SKM-1 (cell line): ENCODE results near the gene MRPL12.

Experiments used
- DNase-seq: peaks from one replicate; lab custom pipeline; 2025; ENCODE audit not compliant: unreplicated experiment; lab: John Stamatoyannopoulos, UW

The MRPL12 gene

GRCh38 chr17:81715107-81715871, 12.1 kb downstream of the MRPL12 start:
- DNase-seq: no peak

- no peak for DNase-seq
These were observed 12.9 kb downstream of the MRPL12 start for GRCh38 chr17:81715872-81716673.

- DNase-seq: no peak
These were observed 13.5 kb downstream of the MRPL12 start for GRCh38 chr17:81716674-81716996.

- DNase-seq: no peak
These were observed 14.0 kb downstream of the MRPL12 start for GRCh38 chr17:81717049-81717765.

- DNase-seq: no peak
These were observed 14.6 kb downstream of the MRPL12 start for GRCh38 chr17:81717766-81718089.

- no peak for DNase-seq
These were observed 16.5 kb downstream of the MRPL12 start for GRCh38 chr17:81719410-81720266.

GRCh38 chr17:81720267-81721071, 17.3 kb downstream of the MRPL12 start:
- DNase-seq: no peak

GRCh38 chr17:81722184-81723120, 19.3 kb downstream of the MRPL12 start:
- no peak for DNase-seq

GRCh38 chr17:81723651-81724209, 20.6 kb downstream of the MRPL12 start:
- DNase-seq: no peak

- DNase-seq: no peak
These were observed 22.3 kb downstream of the MRPL12 start for GRCh38 chr17:81725439-81725838.

GRCh38 chr17:81726004-81726403, 22.8 kb downstream of the MRPL12 start:
- no peak for DNase-seq

GRCh38 chr17:81727324-81728031, 24.3 kb downstream of the MRPL12 start:
- DNase-seq: no peak

GRCh38 chr17:81733507-81734404, 30.6 kb downstream of the MRPL12 start:
- peak; percentile 72 for DNase-seq

- no peak for DNase-seq
These were observed 31.5 kb downstream of the MRPL12 start for GRCh38 chr17:81734405-81735263.

- DNase-seq: peak; percentile 96
These were observed 32.3 kb downstream of the MRPL12 start for GRCh38 chr17:81735264-81736102.
